HG03095 (cell line): ENCODE results near the gene DISC1.
"Not testable (repeated sequence)": the region's sequence is repeated elsewhere in the genome, so short reads cannot be mapped to it uniquely, and the experiment has no call there.

Experiments
- ATAC-seq: cut with Tn5 transposase; IDR thresholded peaks from one replicate; pipeline ENCODE4 v1.9.1; 2021; ENCODE audit warnings: moderate library complexity; ENCODE audit not compliant: unreplicated experiment

The DISC1 gene

DNA sequence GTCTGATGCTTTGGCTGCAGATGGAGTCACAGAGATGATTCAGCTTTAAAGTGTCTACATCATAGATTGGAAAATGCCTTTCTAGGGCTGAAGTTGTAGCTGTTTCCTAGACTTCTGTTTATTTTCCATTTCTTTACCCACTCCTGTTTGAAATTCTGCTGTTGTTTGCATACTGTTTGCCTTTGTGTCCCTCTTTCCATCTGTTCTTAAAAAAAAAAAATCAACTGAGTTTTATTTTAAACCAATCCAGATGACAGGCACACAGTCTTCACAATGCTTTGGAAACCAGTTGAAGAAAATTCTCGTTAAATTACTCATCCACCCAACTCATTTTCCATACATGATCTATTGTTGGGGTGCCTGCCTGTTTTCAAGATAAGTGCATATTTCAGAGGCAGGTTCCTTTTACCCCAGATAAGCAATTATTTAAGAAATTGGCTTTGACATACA lies 245.9 kb downstream of the DISC1 start:
- no peak for ATAC-seq

DNA sequence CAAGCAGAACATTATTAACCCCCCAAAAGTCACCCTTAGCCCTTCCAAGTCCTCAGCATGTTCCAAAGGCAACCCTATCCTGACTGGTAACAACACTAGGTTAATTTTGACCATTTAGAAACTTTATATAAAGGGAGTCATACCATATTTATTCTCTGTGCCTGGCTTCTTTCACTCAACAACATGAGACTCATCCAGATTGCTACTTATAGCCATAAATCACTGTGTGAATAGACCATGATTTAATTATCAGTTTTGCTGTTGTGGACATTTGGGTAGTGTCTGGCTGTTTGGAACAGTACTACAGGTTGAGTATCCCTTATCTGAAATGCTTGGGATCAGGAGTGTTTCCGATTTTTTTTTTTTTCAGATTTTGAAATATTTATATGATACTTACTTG lies 252.1 kb downstream of the DISC1 start:
- ATAC-seq = no peak

DNA sequence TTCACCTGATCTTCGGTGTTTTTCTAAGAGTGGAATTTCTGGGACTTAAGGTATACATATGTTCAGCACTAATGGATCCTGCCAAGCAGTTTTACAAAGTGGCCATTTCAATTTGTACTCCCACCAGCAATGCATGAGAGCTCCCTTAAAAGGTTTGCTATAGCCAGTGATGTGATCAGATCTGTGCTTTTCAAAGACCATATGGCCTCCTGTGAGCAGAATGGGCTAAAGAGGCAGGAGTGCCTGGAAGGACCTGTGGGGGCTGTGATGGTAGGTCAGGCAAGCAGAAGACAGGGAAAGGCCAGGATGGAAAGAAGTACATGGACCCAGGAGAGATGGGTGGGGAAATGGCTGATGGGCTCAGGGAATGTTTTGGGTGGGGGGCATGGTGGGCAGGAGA lies 252.7 kb downstream of the DISC1 start:
- no peak for ATAC-seq

DNA sequence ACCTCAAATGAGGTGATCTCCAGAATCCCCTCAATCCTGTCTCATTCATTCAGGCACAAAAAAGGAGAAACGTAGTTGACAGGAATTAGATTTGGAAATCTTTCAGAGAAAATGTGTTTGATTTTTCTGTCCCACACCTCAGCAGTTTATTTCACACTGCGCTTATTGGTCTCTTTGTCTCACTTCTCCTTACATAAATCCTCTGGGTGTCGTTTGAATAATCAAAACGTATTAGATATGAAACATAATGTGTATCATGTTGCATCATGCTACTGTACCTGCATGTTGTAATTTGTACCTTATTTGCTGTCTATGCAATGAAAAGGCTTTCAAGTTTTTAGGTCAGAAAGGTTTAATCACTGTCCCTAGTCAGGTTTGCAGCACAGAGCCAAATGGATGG lies 255.7 kb downstream of the DISC1 start:
- ATAC-seq = no peak

DNA sequence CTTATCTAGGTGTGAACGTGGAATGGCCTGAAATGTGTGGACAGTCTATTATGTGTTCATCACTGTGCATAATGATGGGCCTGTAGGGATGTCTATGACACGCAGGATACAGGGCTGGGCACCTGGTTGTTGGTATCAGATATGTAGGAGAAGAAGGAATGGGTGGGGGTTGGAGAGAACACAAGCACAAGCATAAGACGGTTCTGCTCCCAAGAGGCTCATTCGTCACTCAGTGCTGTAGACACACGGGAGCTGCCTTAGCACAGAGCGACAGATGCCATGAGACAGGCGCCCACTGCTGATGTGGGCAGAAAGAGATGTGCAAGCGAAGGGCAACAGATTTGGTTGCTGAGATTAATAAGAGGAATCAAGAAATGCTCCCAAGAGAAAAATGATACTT lies 256.2 kb downstream of the DISC1 start:
- ATAC-seq = no peak

DNA sequence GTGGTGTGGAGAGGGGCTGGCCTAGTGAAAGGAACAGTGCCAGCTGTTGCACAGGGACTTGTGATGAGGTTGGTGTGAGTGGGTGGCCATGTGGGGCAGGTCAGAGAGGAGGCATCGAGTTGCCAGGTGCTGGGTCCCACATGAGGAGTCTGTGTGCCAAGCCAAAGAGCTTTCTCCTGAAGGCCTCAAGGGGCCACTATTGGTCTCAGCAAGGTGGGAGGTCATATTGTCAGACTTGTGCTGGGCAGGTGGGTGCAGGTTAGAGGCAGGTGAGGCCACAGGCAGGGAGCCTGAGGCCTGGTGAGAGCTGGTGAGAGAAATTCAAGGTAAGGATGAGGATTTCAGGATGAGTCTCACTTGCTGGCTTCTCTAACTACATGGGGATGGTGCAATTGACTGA lies 256.8 kb downstream of the DISC1 start:
- no peak for ATAC-seq

DNA sequence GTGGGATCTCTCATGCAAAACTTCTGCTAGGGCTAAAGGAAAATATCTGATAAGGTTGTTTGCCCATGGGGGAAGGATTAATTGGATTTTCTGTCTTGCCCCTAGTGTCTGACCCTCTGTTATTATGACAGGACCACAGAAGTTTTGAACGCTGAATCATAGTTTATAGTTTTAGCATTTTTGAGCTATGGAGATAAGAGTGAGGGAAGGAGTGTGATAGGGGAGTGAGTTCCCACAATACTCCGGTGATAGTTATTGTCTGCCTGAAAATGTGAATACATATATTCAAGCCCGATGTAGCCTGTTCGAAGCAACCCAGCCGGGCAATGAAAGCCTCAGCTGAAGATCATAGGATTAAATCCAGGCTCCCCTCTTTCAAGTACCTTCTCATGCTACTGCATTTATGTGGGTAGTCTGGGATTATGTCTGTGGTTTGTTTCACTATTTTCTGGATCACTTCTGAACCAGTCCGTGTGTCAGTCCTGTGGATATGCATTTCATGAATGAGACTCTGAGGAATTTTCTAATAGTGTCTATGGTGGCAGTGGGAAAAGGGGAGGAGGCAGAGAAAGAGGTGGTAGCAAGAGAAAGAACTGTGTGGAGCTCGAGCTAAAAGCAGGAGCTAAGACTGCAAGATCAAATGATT lies 258.7 kb downstream of the DISC1 start:
- no peak for ATAC-seq

DNA sequence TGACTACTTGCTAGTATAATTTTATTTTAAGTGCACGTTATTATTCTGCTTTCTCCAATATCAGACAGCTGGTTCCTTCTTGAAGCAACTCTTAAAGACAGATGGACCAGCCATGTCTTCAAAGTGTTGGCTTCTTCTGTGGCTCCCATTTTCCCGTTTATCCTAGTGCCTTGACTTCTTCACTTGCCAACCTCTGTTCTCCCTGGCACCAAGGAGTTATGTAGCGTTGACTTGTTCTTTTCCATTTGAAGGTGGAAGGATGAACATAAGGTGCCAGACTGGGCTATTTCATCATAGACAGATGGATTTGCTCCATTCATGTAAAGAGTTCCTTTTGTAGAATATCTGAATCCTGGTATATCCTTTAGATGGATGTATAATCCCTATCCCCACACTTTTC lies 260.6 kb downstream of the DISC1 start:
- ATAC-seq = no peak

DNA sequence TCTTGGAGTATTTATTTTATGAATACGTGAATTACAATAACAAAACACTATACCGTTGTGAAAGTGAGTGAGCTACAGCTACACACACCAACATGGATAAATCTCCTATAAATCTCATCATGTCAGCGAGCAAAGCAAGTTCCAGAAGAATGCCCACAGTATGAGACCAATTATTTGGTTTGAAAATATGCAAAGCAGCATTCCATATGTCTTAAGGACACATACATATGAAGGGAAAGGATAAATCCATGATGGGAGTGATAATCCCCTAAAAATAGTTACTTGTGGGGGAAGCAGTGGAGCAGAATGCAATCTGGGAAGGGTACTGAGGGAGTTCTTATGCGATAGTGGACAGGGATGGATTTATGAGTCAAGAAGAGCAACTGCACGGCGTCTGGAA lies 261.3 kb downstream of the DISC1 start:
- no peak for ATAC-seq

DNA sequence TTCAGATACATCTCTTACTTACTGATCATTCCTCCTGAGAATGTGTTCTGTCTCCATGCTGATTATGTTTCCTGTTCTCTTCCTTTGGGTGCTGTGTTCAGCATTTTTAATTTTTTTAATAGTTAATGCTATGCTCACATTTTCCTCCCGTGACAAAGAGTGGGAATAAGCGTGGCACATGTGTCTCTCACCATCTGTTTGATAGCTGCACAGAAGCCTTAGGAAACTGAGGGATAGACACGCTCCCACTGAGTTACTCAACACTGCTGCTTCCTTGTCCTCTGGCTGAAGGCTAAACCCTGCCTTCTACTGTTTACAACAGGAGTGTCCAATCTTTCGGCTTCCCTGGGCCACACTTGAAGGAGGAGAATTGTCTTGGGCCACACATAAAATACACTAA lies 264.2 kb downstream of the DISC1 start:
- no peak for ATAC-seq

DNA sequence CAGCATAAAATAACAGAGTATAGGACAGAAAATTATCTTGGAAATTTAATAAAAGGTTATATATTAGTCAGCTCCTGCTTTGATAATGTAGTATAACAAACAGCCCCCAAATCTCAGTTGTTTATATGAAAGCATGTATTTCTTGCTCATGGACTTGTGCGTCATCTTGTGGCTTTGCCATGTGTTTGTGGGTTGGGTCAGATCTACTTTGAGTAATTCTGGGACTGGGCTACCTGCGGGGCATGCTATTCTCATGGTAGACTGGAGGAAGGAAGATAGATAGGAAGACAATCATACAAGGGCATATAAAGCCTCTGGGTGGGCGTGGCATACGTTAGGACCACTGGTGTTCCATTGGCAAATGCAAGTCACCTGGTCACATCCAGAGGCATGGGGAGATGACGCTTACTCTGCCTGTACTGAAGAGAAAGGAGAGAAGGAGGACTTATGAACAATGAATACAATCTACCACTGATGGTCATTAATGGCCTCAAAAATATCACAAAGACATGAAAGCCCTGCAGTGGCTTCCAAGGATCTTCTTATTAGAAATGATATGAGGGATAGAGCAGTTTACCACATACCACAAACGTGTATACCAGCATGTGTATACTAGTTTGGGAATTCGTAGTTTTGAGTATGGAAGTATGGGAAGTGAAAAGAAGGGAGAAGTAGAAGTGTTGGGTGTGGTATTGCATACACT lies 267.0 kb downstream of the DISC1 start:
- ATAC-seq = no peak

DNA sequence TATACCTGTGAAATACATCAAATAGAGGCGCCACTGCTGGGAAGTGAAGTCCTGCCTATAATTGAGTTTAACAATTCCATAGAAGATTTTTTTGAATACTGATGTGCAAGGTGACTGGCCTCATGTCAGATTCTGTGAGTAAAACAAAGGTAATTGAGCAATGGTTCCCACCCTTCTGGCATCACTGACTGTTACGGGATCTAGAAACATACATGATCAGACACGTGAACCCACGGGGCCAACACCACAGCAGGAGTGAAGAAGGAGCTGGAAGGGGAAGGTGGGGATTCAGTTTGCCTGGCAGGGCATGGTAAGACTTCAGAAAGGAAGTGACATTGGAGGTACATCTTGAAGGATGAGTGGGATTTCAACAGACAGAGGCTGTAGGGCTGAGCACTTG lies 270.2 kb downstream of the DISC1 start:
- no peak for ATAC-seq

DNA sequence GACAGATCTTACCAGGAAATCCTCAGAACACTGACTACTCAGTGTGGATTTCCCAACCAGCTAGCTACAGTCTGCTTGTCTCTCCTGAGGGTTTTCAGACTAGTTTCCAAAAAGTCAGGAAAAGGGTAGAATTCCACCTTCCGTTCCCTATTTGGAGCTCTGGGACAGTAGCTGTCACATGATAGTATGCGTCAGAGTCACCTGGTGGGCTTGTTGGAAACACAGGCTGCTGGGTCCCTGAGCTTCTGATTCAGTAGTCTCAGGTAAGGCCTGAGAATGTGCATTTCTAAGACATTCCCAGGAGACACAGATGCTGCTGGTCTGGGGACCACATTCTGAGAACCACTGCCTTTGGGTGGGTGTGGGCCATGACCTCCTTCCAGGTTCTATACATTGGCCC lies 272.5 kb downstream of the DISC1 start:
- ATAC-seq = no peak

DNA sequence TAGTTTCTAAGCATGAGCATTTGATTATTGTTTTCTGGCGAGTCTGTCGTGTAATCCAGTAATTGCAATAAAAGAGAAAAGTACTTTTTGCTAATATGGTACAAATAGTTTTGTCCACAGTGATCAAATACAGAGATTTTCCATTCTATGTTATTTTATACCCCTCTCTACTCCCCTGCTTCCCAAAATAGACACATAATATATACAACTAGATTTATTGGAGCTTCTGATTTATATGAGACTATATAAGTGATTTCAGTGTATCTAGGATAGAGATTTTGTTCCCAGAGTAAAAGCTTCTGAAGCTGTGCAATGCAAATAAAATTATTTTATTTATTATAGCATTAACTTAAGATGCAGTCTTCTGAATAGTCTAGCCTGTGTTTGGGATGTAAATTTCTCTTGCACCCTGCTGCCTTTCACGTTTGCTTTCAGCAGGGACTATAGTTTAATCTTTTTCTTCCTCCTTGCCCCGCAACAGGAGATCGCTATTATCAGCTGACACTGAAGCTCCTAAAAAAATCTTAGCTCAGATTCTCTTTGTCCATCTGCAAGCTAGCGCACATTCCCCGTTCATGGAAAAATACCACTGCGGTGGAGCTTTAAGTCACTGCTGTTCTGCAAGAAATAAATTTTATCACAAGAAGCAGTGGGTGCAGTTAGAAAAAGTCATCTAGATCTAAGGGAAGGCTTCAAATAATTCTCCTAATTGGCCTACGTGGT lies 273.3 kb downstream of the DISC1 start:
- ATAC-seq = no peak

DNA sequence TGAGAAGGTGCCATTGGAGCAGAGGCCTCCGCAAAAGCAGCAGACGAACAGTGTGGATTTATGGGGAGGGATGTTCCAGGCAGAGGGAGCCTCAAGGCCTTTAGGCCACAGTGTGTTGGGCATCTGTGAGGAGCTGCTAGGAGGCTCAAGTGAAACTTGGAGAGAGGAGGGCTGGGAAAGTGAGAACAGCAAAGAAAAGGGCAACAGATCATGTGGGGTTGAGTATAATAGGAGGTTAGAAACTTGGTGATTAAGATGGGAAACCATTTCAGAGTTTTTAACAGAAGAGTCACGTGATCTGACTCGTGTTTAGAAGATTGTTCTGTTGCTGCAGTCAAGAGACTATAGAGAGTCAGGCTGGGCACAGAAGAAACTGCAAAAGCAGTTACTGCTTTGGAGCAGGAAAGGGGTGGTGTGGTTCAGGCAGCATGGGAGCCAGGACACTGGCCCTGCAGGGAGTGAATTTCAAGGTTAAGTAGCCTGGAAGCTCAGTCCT lies 277.0 kb downstream of the DISC1 start:
- ATAC-seq = no peak

DNA sequence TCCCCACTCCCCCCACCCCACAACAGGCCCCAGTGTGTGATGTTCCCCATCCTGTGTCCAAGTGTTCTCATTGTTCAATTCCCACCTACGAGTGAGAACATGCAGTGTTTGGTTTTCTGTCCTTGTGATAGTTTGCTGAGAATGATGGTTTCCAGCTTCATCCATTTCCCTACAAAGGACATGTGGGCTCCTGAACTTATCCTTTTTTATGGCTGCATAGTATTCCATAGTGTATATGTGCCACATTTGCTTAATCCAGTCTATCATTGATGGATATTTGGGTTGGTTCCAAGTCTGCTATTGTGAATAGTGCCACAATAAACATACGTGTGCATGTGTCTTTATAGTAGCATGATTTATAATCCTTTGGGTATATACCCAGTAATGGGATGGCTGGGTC lies 280.7 kb downstream of the DISC1 start:
- not testable (repeated sequence) for ATAC-seq

DNA sequence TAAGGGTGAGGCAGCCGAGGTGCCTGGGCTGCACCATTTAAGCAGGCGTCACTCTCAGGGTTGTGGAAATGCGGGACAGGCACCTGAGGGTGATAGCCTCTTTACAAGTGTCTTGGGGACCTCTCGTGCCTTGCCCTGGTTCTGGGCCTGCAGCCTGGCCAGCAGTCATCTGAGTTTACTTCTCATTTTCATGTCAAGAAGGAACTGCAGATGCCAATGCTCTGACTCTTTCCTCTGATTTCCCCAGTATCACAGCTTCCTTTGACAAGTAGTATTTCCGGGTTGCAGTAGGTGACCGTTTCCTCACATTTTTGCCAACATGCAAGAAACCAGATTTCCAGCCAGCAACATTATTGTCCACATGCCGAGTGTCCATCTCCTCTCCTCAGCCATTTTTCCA lies 286.9 kb downstream of the DISC1 start:
- ATAC-seq = no peak

DNA sequence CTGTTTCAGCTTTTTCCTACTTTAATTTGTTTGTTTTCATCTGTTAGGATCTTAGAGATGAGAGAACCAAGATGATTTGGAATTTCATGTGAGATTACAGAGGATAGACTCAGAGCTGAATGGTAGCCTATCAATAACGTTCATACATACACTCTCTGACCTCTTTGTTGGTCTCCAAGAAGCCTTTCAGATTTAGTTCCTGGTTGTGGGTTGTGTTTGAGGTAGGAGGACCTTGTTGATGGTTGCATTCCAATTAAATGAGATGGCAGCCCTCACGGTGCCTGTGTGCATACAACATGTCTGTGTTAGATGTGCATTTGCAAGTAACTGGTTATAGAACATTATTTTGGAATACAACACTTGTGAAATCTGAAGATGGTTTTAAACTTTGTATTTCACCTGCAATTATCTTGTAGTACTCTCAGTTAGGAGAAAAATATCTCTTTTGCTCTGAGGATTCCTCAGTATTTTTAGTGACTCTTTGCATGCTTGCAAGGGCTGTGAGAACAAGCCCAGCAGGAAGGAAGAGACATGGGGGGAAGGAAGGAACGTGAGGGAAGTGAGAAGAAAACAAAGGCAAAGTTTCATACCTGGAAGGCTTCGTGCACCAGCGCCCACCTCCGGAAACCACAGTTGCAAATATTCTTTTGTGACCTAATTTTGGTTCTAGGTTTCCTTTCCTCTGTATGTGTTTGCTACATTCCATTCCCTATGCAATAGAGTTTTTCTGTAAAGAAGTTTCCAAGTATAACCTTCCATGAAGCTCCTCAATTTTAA lies 291.8 kb downstream of the DISC1 start:
- ATAC-seq = no peak

DNA sequence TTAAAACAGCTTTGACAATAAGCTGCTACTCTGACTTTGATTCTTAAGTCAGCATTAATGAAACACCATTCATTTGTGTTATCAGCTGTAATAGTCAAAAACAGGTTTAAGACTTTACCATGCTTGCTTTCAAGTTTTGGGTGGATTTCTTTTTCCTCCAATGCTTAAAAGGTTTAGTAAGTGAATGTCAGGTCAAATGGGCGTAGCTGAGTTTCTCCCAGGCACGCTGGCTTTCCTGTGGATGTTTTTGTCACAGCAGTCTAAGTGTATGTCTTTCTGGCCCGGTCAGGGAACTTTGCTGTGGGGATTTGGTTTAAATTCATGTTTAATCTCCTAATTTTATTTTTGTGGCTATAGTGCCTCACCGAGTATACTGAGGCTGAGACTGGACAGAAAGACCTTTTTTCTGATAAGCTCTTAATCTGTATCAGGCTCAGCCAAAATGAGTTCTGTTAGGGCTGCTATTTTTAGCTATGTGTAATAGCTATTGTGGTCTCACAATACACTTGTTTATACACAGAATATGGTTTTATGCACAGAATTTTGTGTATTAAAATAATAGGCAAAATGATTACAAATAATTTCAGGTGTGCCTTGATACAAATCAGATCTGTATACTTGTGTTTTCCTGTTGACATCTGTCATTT lies 292.8 kb downstream of the DISC1 start:
- no peak for ATAC-seq

DNA sequence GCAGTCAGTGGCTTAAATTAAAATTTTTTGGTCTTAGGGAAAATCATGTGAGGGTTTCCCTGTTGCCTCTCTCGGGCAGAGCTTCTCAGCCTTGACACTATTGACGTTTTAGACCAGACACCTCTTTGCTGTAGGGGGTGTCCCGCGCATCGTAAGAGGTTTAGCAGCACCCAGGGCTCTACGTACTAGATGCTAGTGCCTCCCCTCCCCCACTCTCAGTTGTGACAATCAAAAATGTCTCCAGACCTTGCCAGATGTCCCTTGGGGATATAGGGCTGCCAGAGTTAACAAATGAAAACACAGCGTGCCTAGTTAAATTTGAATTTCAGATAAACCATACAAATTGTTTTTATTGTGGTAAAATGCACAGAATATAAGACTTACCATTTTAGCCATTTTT lies 293.3 kb downstream of the DISC1 start:
- no peak for ATAC-seq
